Measurements from ENCODE around the gene PAMR1.

PAMR1 gene

GRCh38 chr11:35389897-35390465, 135.4 kb downstream of the PAMR1 start:
- no peak for DNase-seq
- peaks cover 6% of the 10 kb centered on the region for H3K9me3 ChIP-seq (ENCODE audit: severe bottlenecking)
- H3K4me3 ChIP-seq (ENCODE audit: low read depth, low read length) = no peak overlapping the region
- no peak overlapping the region for H3K27ac ChIP-seq
- peaks cover 3% of the 10 kb centered on the region; the same call in 1 of the 2 replicates for H3K36me3 ChIP-seq
- no peaks in the 10 kb centered on the region for H3K27me3 ChIP-seq (ENCODE audit: insufficient read depth, low read depth, severe bottlenecking)
- TF ChIP-seq CTCF (IDR thresholded peaks at IDR 0.05; ENCODE audit: low read depth, low read length) = no peak

GRCh38 chr11:35389112-35389511, 136.3 kb downstream of the PAMR1 start:
- Histone ChIP-seq H3K27me3 (ENCODE audit: insufficient read depth, low read depth, severe bottlenecking) (no peaks in the 10 kb centered on the region), H3K36me3 (peaks cover 3% of the 10 kb centered on the region; the same call in 1 of the 2 replicates), H3K9me3 (ENCODE audit: severe bottlenecking) (peaks cover 10% of the 10 kb centered on the region), H3K4me3 (ENCODE audit: low read depth, low read length) (no peak overlapping the region), H3K27ac (no peak overlapping the region)
- DNase-seq = no peak
- TF ChIP-seq CTCF (IDR thresholded peaks at IDR 0.05; ENCODE audit: low read depth, low read length) = no peak

- no peak for TF ChIP-seq CTCF (IDR thresholded peaks at IDR 0.05; ENCODE audit: low read depth, low read length)
- Histone ChIP-seq H3K27me3 (ENCODE audit: insufficient read depth, low read depth, severe bottlenecking) (no peaks in the 10 kb centered on the region), H3K9me3 (ENCODE audit: severe bottlenecking) (peaks cover 10% of the 10 kb centered on the region), H3K27ac (no peak overlapping the region), H3K36me3 (peaks cover 3% of the 10 kb centered on the region; the same call in 1 of the 2 replicates), H3K4me3 (ENCODE audit: low read depth, low read length) (no peak overlapping the region)
- no peak for DNase-seq
These were observed 137.4 kb downstream of the PAMR1 start for GRCh38 chr11:35388061-35388460.

GRCh38 chr11:35387111-35387982, 138.1 kb downstream of the PAMR1 start:
- DNase-seq = no peak
- H3K27me3 ChIP-seq (ENCODE audit: insufficient read depth, low read depth, severe bottlenecking) = no peaks in the 10 kb centered on the region
- no peak overlapping the region for H3K27ac ChIP-seq
- no peak overlapping the region for H3K4me3 ChIP-seq (ENCODE audit: low read depth, low read length)
- H3K36me3 ChIP-seq = peaks cover 3% of the 10 kb centered on the region; the same call in 1 of the 2 replicates
- H3K9me3 ChIP-seq (ENCODE audit: severe bottlenecking) = peaks cover 10% of the 10 kb centered on the region
- TF ChIP-seq CTCF (IDR thresholded peaks at IDR 0.05; ENCODE audit: low read depth, low read length) = no peak

- no peak for TF ChIP-seq CTCF (IDR thresholded peaks at IDR 0.05; ENCODE audit: low read depth, low read length)
- no peak overlapping the region for H3K4me3 ChIP-seq (ENCODE audit: low read depth, low read length)
- no peaks in the 10 kb centered on the region; the same call in 1 of the 2 replicates for H3K36me3 ChIP-seq
- H3K27ac ChIP-seq = no peak overlapping the region
- H3K27me3 ChIP-seq (ENCODE audit: insufficient read depth, low read depth, severe bottlenecking) = no peaks in the 10 kb centered on the region
- no peak for DNase-seq
- H3K9me3 ChIP-seq (ENCODE audit: severe bottlenecking) = peaks cover 10% of the 10 kb centered on the region
These were observed 141.5 kb downstream of the PAMR1 start for GRCh38 chr11:35383953-35384352.
